Skin of body (tissue), 2 donors: ENCODE data around the gene ZNF438. TPM values are rescaled to one million over a fixed set of nuclear protein-coding genes. Genes with fewer than 3 reads are reported as not detected.
A peak's percentile ranks its signal among the peaks of the same experiment; 100 is the strongest.

ENCODE experiments used
- DNase-seq: peaks from one replicate; lab custom pipeline; 2025; lab: John Stamatoyannopoulos, UW
- total RNA-seq: library from RNA; depleted of rRNA; stranded (reverse); fragments of >200 nt; gene quantifications from one replicate; pipeline ENCODE4 v1.2.3, GENCODE V29; 2014

The ZNF438 gene
- total RNA-seq, 1 donor from 2014 or later = 6.6 TPM

- DNase-seq = no peak
Observed at GRCh38 chr10:31013331-31013730, 18.3 kb downstream of the ZNF438 start.

- DNase-seq = no peak
Observed at GRCh38 chr10:31011665-31012022, 20.0 kb downstream of the ZNF438 start.

- DNase-seq = no peak
Observed at GRCh38 chr10:31011017-31011664, 20.5 kb downstream of the ZNF438 start.

GRCh38 chr10:31010062-31010461, 21.6 kb downstream of the ZNF438 start:
- DNase-seq = no peak

GRCh38 chr10:31005895-31006294, 25.8 kb downstream of the ZNF438 start:
- DNase-seq = no peak

GRCh38 chr10:31004611-31005193, 27.0 kb downstream of the ZNF438 start:
- no peak for DNase-seq

GRCh38 chr10:31001740-31002139, 29.9 kb downstream of the ZNF438 start:
- no peak for DNase-seq

GRCh38 chr10:31000867-31001266, 30.8 kb downstream of the ZNF438 start:
- DNase-seq = no peak

- DNase-seq = no peak
Observed at GRCh38 chr10:31000071-31000782, 31.4 kb downstream of the ZNF438 start.

GRCh38 chr10:30999070-30999712, 32.5 kb downstream of the ZNF438 start:
- peak; percentile 43 for DNase-seq

- peak; percentile 27 for DNase-seq
Observed at GRCh38 chr10:30997536-30998235, 34.0 kb downstream of the ZNF438 start.

- DNase-seq = peak; percentile 21
Observed at GRCh38 chr10:30996481-30997005, 35.1 kb downstream of the ZNF438 start.

- no peak for DNase-seq
Observed at GRCh38 chr10:30995081-30995770, 36.4 kb downstream of the ZNF438 start.

- no peak for DNase-seq
Observed at GRCh38 chr10:30993155-30993554, 38.5 kb downstream of the ZNF438 start.

GRCh38 chr10:30992681-30993080, 39.0 kb downstream of the ZNF438 start:
- no peak for DNase-seq

- DNase-seq = no peak
Observed at GRCh38 chr10:30991647-30992011, 40.0 kb downstream of the ZNF438 start.

- DNase-seq = no peak
Observed at GRCh38 chr10:30990971-30991646, 40.6 kb downstream of the ZNF438 start.

GRCh38 chr10:30990351-30990750, 41.3 kb downstream of the ZNF438 start:
- DNase-seq = no peak

- no peak for DNase-seq
Observed at GRCh38 chr10:30988831-30989435, 42.7 kb downstream of the ZNF438 start.

- no peak for DNase-seq
Observed at GRCh38 chr10:30987463-30987862, 44.2 kb downstream of the ZNF438 start.
